ENCODE data around the gene ZNF689.
"Not testable (repeated sequence)": the region's sequence is repeated elsewhere in the genome, so short reads cannot be mapped to it uniquely, and the experiment has no call there.

ZNF689 gene

DNA sequence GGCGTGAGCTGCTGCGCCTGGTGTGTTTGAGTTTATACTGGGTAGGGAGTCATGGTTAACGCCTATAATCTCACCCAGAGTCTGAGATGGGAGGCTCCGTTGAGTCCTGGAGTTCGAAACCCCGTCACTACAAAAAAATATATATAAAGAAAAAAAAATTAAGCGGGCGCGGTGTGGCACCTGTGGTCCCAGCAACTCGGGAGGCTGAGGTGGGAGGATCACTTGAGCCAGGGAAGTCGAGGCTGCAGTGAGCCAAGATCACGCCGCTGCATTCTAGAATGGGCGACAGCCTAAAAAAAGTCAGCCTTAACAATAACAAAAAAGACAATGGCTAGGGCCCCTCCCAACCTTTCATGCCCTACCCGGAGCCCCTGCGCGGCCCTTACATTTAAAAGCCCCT, 23.3 kb upstream of the ZNF689 start:
- no peak for DNase-seq

DNA sequence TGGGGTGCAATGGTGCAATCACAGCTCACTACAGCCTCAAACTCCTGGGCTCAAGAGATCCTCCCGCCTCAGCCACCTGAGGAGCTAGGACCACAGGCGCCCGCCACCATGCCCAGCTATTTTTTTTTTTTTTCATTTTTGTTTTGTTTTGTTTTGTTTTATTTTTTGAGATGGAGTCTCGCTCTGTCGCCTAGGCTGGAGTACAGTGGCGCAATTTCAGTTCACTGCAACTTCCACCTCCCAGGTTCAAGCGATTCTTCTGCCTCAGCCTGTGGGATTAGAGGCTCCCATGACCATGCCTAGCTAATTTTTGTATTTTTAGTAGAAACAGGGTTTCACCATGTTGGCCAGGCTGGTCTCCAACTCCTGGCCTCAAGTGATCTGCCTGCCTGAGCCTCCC, 22.3 kb upstream of the ZNF689 start:
- DNase-seq = not testable (repeated sequence)

DNA sequence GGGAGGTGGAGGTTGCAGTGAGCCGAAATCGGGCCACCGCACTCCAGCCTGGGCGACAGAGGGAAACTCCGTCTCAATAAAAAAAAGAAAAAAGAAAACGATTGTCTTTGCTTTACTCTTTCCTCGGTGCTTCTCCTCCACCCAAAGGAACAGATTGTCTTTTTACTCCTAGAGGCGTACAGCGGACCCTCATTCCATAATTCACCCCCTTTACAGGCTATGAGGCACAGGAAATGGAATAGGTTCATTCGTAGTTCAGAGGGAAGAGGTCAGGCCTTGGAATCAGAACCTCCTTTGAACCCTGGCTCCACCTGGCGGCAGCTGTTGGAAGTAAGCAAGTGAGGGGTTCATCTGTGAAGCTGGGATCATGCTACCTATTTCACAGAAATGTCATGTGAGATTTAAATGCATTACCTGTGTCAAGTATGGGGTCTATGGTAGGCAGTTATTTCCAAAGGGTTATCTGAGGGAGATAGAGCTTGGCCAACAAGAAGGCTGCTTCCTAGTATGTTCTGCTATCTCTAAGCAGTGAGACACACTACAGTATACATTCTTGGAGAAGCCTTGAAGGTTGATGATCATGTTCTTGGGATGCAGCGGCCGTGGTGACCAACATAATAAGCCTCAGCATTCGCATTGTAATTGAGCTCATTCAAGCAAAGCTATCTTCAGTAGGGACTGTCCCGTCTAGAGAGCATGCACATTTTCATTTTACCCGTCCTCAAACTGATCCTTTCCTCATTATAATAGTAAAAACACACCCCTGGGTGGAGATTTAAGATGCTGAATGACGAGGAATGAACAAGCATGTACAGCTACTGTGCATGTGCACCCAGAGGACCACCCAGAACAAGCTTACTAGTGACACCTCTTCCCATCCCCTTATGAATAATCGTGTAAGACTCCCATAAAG, 18.7 kb upstream of the ZNF689 start:
- DNase-seq = peak in 1 of 2 experiments; percentile 46

DNA sequence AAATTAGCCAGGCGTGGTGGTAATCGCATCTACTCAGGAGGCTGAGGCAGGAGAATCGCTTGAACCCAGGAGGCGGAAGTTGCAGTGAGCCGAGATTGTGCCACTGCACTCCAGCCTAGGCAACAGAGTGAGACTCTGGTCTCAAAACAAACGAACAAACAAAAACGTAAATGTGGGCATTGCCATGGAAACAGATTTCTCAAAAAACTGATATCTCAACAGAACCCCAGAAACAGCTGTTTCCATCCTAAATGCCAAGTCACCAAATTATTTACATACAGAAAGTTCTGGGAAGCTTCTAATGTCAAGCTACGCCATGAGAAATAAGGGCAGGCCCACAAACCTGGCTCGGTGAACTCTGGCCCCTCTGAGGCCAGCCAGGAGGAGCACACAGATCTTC, 16.0 kb upstream of the ZNF689 start:
- DNase-seq = no peak

DNA sequence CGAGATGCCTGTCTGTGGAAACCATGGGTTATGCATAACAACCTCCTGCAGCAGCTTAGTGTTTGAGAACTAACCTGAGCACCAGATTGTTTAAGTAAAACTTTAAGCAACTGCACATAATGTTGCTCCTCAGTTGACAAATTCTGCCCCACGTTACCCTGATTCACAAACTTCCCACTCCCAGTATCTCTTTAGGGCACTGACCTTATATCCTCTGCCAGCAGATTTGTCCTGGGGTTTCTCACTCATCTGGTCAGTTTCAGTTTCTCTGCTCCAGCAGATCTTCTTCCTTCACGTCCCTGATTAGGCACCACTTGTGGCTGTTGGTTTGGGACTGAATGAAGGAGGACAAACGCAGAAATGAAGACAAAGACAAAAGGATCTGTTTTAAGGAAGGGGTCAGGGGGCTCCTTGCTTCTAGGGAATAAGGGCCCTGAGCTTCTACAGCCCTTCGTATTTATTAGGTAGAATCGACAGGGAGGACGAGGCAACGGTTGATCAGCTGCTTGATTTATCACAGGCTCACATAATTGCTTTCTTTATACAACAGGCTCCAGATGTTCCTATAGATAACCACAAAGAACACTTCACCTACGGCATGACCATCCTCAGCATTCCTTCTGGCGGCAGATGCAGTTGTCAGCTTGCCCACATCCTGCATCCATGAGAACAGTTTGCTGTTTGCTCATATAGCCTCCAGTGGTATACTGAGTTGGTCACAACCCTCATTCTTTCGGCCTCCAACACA, 13.5 kb upstream of the ZNF689 start:
- no peak for DNase-seq

DNA sequence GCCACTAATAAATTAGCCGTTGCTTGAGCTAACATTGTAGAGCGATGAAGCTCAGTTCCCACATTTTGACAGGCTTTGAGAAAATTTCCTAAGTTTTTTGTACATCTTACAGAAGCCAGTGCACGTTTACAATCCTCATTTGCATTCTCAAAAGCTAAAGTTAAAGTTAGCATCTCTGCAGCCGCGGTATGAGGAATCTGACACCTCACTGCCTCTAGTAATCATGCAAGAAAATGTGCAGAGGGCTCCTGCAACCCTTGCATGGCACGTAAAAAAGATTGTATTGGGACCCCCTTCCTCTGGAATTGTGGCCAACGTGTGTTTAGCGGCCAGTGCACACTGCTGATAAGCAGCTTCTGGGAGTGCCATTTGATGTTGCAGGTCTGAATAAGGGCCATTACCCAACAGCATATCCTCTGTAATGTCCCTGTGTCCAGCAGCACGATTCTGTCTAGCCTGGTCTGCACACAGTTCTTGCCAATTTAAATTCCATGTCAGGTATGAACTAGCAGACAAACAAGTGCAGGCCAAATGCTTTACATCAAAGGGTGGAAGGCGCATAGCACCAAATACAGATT, 12.4 kb upstream of the ZNF689 start:
- DNase-seq = no peak

DNA sequence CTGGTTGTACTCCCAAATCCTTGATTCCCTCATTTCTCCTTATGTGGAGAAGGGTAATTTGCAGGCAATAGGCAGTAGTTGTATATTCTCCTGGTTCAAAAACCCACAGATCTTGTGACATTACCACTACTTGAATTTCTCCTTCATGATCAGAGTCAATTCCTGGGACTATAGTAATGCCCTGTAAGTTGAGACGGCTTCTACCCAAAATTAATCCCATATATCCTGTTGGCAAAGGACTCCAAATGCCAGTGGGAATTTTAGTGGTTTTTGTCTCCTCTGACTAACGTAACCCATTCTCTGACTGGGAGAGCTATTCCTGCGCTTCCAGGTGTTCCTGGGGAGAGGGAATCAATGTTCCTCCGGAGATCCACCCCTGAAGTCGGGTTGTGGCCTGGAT, 11.6 kb upstream of the ZNF689 start:
- DNase-seq = no peak

DNA sequence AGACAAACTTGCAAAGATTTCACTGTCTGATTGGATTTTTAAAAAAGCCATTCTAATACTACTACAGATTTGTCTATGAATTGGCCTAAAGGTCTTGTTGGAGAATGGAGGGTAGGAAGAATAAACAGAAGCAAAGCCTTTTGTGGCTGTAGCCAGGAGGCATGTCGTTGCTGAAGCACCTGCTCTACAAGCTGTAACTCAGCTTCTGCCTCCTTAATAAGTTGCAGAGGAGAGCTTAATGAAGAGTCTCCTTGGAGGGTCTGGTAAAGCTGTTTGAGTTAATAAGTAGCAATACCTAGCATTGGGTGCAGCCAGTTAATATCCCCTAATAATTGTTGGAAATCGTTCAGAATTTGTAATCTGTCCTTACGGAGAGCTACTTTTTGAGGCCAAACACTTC, 10.0 kb upstream of the ZNF689 start:
- no peak for DNase-seq

DNA sequence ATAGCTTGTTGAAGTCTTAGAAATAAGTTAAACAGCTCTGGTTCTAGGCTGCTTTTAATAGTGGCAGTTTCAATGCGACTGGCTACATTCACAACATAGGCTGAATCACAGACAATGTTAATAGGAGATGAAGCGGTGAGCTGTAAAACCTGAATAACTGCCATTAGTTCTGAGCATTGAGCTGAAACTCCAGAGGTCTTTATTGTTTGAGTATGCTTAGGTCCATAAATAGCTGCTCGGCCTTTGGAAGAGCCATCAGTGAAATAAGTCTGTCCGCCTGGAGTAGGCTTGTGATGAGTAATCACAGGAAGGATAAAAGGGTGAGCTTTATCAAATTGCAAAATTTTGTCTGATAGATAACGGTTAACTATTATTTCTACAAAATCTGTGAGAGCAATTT, 9.4 kb upstream of the ZNF689 start:
- DNase-seq = no peak

DNA sequence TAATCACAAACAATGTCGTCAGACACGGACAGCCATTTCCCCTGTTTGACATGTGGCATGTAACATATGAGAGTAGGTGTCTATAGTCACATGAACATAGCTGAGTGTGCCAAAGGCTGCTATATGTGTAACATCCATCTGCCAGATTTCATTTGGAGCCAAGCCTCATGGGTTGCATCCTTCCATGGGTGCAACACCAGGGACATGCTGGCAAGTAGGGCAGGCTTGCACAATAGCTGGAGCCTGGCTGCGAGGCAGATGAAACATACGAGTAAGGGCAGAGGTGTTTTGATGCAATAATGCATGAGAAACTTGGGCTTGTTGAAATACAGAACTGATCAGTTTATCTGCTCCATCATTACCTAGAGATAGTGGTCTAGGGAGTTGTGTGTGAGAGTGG, 9.0 kb upstream of the ZNF689 start:
- DNase-seq = no peak

DNA sequence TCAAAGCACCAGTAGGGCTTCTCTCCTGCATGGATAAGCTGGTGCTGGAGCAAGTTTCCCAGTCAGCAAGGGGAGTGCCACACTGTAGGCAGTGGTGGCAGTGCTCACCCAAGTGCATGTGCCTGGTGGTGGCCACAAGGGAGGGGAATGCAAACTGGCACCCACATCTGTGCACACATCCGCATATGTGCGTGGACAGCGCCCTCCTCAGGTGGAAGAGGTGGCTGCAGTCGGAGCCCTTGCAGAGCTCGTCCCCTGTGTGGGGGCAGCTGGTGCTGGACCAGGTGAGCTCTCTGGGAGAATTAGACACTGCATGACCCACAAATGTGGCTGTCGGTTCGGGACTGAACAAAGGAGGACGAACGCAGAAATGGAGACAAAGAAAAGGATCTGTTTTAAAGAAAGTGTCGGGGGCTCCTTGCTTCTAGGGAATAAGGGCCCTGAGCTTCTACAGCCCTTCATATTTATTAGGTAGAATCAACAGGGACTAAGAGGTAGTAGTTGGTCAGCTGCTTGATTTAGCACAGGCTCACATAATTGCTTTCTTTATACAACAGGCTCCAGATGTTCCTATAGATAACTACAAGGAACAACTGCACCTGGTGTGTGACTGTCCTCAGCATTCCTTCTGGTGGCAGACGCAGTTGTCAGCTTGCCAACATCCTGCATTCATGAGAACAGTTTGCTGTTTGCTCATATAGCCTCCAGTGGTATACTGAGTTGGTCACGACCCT, 5.3 kb upstream of the ZNF689 start:
- no peak for DNase-seq

DNA sequence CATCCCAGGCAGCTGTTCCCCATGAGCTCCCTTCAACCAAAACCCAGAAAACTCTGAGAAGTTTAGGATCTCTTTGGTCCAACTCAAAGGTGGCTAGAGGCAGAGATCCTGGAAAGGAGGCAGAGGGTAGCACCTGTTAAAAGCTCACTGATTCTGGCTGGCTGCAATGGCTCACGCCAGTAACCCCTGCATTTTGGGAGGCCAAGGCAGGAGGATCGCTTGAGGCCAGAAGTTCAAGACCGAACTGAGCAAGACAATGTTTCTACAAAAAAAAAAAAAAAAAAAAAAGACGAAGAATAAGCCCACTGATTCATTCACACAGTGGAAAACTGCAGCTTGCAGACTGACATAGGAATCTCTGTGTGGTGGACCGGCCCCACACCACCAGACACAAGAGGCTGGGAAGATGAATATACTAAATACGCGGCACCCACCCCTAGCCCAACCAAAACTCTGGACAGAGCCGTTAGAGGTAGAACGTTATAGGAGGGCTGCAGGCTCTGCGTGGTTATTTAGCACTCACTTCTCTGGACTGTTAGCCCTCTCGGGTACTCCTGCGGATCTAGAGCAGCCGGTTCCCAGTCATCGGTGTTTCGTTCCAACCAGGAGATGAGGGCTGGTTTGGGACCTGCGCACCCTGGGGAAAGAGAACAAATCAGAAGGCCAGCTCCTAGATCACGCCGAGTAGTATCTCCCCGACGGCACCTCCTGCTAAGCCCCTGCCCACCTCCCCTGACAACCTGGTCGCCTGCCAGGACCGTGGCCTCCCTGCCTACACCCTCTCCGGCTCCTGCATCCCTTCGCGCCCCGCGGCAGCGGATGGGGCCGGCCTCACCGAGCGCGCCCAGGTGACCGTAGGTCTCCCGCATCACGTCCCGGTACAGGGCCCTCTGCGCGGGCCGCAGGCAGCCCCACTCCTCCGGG, 925 bp downstream of the ZNF689 start:
- DNase-seq = no peak

DNA sequence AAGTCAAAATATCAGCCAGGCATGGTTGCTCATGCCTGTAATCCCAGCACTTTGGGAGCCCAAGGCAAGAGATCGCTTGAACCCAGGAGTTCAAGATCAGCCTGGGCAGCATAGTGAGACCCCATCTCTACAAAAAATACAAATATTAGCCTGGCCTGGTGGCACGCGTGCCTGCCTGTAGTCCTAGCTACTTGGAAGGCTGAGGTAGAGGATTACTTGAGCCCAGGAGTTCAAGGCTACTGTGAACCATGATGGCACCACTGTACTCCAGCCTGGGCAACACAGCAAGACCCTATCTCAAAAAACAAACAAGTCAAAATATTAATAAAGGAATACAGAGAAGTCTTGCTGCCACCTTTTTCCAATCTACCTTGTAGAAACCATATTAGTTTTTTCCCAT, 4.2 kb downstream of the ZNF689 start:
- DNase-seq = no peak

DNA sequence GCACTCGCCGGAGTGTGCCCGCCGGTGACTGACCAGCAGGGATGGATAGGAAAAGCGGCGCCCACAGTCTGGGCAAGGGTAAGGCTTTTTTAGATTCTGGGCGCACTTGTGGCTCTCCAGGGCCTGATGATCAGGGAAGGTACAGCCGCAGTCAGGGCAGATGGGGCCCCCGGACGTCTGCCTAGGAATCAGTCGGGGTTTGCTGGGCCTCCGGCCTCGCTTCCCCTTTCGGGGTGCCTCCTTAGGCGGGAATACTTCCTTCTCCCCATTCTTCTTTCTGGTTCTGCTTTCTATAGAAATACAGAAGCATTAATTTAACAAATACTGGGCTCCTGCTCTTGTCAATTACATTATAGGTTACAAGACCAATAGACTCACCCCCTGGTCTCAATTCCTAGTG, 5.0 kb downstream of the ZNF689 start:
- no peak for DNase-seq

DNA sequence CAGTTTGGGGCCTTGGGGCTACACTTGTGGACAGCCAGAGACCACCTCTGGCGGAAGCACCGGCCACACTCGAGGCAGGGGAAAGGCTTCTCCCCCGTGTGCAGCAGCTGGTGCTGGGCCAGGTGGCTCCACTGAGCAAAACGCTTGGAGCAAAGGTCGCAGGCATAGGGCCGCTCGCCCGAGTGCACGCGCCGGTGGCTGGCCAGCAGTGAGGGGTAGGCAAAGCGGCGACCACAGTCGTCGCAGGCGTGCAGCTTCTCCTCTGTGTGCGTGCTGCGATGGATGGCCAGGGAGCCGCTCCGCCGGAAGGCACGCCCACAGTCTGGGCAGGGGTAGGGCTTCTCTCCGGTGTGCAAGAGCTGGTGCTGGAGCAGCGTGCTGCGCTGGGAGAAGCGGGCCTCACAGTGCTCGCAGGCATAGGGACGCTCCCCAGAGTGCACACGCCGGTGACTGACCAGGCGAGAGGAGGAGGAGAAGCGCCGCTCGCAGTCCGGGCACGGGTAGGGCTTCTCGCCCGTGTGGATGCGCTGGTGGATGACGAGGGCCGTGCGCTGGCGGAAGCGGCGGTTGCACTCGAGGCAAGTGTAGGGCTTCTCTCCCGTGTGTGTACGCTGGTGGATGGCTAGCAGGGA, 5.8 kb downstream of the ZNF689 start:
- no peak for DNase-seq

DNA sequence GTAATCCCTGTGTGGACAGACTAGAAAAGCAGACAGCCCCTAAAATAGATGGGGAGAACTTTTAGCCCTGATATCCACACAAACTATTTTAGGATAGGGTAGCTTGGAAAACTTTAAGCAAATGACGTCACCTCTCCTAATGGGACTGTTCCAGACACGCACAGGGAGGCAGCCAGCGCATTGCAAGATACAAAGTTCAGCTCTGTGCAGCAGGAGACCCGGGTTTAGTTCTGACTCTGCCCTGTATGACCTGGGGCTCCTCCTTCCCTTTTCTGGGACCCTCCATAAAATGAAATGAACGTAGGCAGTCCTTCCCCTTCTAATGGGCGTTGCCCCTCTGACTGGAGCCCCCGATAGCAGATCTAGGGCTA, 6.3 kb downstream of the ZNF689 start:
- no peak for DNase-seq

DNA sequence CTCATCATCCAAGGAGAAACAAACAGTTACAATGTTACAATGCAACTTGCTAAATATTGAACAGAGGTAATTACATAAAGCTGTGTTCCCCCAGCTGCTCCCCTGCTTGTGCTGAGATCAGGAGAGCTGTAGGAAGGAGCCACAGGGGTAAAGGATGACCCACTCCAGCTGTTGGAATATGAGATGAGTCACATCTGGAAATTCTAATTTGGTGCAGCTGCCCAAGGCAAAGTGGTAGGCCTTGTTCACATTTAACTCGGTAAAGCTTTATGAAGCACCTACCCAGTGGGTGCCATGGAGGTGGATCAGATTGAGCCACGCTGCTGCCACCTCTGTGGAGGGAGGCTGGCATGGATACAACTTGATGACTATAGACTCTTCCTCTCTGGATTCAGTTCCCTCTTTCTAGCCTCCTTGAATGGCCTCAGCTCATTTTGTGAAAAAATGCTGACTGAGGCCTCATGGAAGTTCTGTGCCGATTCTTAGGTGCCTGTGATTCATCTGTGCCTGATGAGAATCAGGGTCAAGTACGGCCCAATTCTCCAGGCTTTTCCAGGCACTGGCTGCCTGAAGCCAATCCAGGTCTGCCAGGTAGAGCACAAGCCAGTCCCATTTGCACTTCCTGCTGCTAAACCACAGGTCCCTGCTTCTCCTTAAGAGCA, 7.4 kb downstream of the ZNF689 start:
- no peak for DNase-seq

DNA sequence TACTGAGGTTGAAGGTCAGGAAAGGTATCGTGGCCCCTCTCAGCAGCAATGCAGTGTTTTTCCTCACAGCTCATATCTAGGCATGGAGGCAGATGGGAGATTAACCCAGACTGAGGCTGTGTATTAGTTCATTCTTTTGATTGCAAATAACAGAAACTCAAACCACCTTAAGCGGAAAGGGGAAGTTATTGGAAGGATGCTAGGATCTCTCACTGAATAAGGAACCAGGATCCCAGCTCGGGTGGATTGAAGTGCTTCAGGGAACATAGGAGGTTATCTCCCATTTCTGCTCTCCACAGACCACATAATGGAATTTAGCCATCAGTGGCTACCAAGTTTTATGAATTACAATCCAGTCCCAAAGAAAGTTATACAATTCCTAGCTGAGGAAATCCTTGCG, 8.2 kb downstream of the ZNF689 start:
- no peak for DNase-seq

DNA sequence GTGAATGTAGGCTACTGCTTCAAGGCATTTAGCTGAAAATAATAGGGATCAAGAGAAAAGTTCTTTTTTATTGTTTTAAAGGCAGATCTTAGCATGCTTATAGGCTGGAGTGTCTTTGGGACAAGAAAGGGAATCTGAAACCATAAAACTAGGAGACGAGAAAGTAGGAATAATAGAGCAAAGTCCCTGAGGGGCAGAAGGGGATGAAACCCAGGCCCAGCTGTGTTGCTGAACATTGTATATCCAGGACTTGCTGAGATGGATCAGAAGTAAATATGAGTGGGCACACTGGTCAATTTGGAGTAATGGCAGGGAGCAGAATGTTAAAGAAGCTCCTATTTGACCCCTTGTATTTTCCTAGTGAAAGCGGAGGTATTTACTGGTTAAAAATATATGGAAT, 9.3 kb downstream of the ZNF689 start:
- DNase-seq = no peak

DNA sequence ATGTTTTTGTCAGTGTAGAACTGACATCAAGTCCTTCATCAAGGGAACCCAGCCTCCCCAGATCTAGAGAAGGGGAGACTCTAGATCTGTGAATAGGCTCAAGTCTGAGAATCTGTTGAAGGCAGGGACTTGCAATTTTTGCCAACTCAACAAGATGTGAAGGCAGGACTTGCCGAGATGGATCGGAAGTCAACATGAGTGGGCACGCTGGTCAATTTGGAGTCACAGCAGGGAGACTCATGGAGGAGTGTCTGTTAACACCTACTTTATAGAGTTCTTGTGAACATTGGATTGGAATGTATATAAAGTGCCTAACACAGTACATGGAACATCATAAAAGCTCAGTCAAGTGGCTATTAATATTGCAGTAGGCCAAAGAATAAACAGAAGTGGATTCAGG, 10.0 kb downstream of the ZNF689 start:
- no peak for DNase-seq

DNA sequence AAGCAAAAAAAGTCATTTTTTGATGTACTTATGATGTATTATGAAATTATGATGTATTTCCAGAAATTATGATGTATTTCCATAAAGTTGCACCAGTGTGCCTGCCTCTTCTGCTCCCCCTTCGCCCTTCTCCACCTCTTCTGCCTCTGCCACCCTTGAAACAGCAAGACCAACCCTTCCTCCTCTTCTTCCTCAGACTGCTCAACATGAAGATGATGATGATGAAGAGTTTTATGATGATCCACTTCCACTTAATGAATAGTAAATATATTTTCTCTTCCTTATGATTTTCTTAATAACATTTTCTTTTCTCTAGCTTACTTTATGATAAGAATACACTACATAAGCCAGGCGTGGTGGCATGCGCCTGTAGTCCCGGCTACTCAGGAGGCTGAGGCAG, 17.3 kb downstream of the ZNF689 start:
- DNase-seq = no peak

Measured in cerebellar nuclear complex (tissue), 1 donor.